Upper lobe of left lung (tissue), 6 donors: Measurements from ENCODE around the gene OR10T2. TPM values are rescaled to one million over a fixed set of nuclear protein-coding genes. Genes with fewer than 3 reads are reported as not detected.
"Not testable (repeated sequence)": the region's sequence is repeated elsewhere in the genome, so short reads cannot be mapped to it uniquely, and the experiment has no call there.

ENCODE experiments used
- ATAC-seq, 2 donors: fragments of 200-7000 bp; cut with Tn5 transposase; one replicate each; pipeline ENCODE4 v1.9.1; 2022; ENCODE audit warnings: mild to moderate bottlenecking in 2 of 2, moderate library complexity in 2 of 2; ENCODE audit not compliant: low FRiP score in 2 of 2
- DNase-seq, 2 donors: peaks; one replicate each; pipeline ENCODE4 v3.0.0-alpha.2; 2019 to 2020
- H3K27ac ChIP-seq, 4 donors: fragments of 200-600 bp; sonication (generic); one replicate each; pipeline ENCODE4 v1.5.1; 2016 to 2019
- H3K27me3 ChIP-seq, 4 donors: fragments of 200-600 bp; sonication (generic); one replicate each; pipeline ENCODE4 v1.5.1; 2017 to 2019
- H3K36me3 ChIP-seq, 4 donors: fragments of 200-600 bp; sonication (generic); one replicate each; pipeline ENCODE4 v1.5.1; 2016 to 2019
- H3K4me1 ChIP-seq, 4 donors: fragments of 200-600 bp; sonication (generic); one replicate each; pipeline ENCODE4 v1.5.1; 2018 to 2019
- H3K4me3 ChIP-seq, 4 donors: fragments of 200-600 bp; sonication (generic); one replicate each; pipeline ENCODE4 v1.5.1; 2017 to 2019; ENCODE audit warnings: mild to moderate bottlenecking in 2 of 4, moderate library complexity in 1 of 4
- H3K9me3 ChIP-seq, 4 donors: fragments of 200-600 bp; sonication (generic); one replicate each; pipeline ENCODE4 v1.5.1; 2018 to 2019
- CTCF ChIP-seq, 6 experiments: fragments of 450-650 bp in 4 of 6; fragments of 200-600 bp in 2 of 6; sonication (generic) in 2 of 6; IDR thresholded peaks; one replicate each; pipeline ENCODE4 v1.5.1; 2016 to 2019; ENCODE audit warnings: antibody characterized with exemption in 6 of 6
- EP300 ChIP-seq, 4 donors: sonication (generic); formaldehyde crosslinking; IDR thresholded peaks; one replicate each; pipeline ENCODE4 v1.5.1; 2017; ENCODE audit warnings: antibody characterized with exemption in 4 of 4, control low read depth in 2 of 4
- POLR2A ChIP-seq, 4 donors: fragments of 450-650 bp; IDR thresholded peaks; one replicate each; pipeline ENCODE4 v1.5.1; 2016 to 2017; ENCODE audit warnings: antibody characterized with exemption in 4 of 4, mild to moderate bottlenecking in 2 of 4
- POLR2AphosphoS5 ChIP-seq, 2 donors: sonication (generic); formaldehyde crosslinking; IDR thresholded peaks; one replicate each; pipeline ENCODE4 v1.5.1; 2017; ENCODE audit warnings: antibody characterized with exemption in 2 of 2
- WGBS, 2 donors: methylation state at CpG; one replicate each; pipeline ENCODE4 v1.1.5; 2017 to 2018; 5-methylcytosine and 5-hydroxymethylcytosine counted together
- total RNA-seq, 6 donors: library from RNA; depleted of rRNA in 4 of 6; stranded (reverse); fragments of >200 nt in 4 of 6; gene quantifications; one replicate each; pipeline versions ENCODE4 v1.1.0 to v1.2.1, GENCODE V29; 2016 to 2021
- donor health status: DM: no; HTN: no; CAD: no; lungs with moderate emphysema.
- donor health status: DM: no; HTN: yes; CAD: no; lungs with severe emphysema.

OR10T2 gene
- total RNA-seq, 6 donors from 2014 or later: not detected

- TF ChIP-seq EP300 (IDR thresholded peaks at IDR 0.05) (no peak), POLR2AphosphoS5 (IDR thresholded peaks at IDR 0.05) (no peak), CTCF (IDR thresholded peaks at IDR 0.05) (no peak), POLR2A (IDR thresholded peaks at IDR 0.05) (no peak)
- ATAC-seq (no peak), DNase-seq (no peak)
- H3K9me3 ChIP-seq: peaks cover 0 to 26% (median 2%) of the 10 kb centered on the region in 4 donors
- H3K4me3 ChIP-seq: no peak overlapping the region
- no peaks in the 10 kb centered on the region for H3K4me1 ChIP-seq
- 55 to 61% methylated on average over 1 of the region's 1 CpG for WGBS, 2 donors
- no peaks in the 10 kb centered on the region for H3K27me3 ChIP-seq
- no peak overlapping the region for H3K27ac ChIP-seq
- H3K36me3 ChIP-seq: no peaks in the 10 kb centered on the region
Measured at GRCh38 chr1:158374860-158375259, 24.4 kb downstream of the OR10T2 start.

GRCh38 chr1:158374101-158374500 is 25.2 kb downstream of the OR10T2 start:
- WGBS, 2 donors: 94 to 100% methylated on average over 1 to 25 of the region's 25 CpGs
- H3K36me3 ChIP-seq, H3K27ac ChIP-seq, H3K4me3 ChIP-seq, ATAC-seq, H3K4me1 ChIP-seq, H3K27me3 ChIP-seq: not testable (repeated sequence)
- DNase-seq: peak in 1 of 2 donors; percentile 62
- peaks cover 0 to 26% (median 2%) of the 10 kb centered on the region in 4 donors for H3K9me3 ChIP-seq

- TF ChIP-seq POLR2AphosphoS5 (IDR thresholded peaks at IDR 0.05): no peak
- TF ChIP-seq POLR2A (IDR thresholded peaks at IDR 0.05): no peak
- TF ChIP-seq EP300 (IDR thresholded peaks at IDR 0.05): no peak
- TF ChIP-seq CTCF (IDR thresholded peaks at IDR 0.05): no peak
- Histone ChIP-seq H3K9me3 (peaks cover 0 to 26% (median 2%) of the 10 kb centered on the region in 4 donors), H3K4me3 (no peak overlapping the region), H3K27ac (no peak overlapping the region), H3K4me1 (no peaks in the 10 kb centered on the region), H3K36me3 (no peaks in the 10 kb centered on the region), H3K27me3 (no peaks in the 10 kb centered on the region)
- DNase-seq: no peak
- no peak for ATAC-seq
- WGBS, 2 donors: 74 to 78% methylated on average over 4 to 6 of the region's 6 CpGs
Measured at GRCh38 chr1:158371188-158371953, 27.9 kb downstream of the OR10T2 start.

DNA sequence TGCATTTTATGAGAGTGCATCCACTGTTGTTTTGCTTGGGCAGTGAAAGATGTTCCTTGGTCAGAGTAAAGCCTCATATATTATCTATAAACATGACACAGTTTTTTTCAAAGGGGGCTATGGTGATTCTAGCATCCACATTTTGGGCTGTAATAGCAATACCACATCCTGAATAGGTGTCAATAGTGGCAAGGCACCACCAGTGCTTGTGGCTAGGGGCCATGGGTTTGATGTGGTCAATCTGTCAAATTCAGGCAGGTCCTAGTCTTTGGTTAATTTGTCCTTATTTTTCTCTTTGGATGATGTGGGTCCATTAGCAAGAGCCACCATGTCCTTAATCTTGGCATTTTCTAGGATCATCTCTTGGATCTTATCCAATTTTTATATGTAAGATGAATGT is 32.5 kb downstream of the OR10T2 start:
- peaks cover 0 to 9% (median 2%) of the 10 kb centered on the region in 4 donors for H3K9me3 ChIP-seq
- no peaks in the 10 kb centered on the region for H3K27me3 ChIP-seq
- no peak overlapping the region for H3K4me3 ChIP-seq
- H3K36me3 ChIP-seq: no peaks in the 10 kb centered on the region
- no peak overlapping the region for H3K27ac ChIP-seq
- H3K4me1 ChIP-seq: no peaks in the 10 kb centered on the region
- DNase-seq: no peak
- TF ChIP-seq CTCF (IDR thresholded peaks at IDR 0.05) (no peak), POLR2A (IDR thresholded peaks at IDR 0.05) (no peak), EP300 (IDR thresholded peaks at IDR 0.05) (no peak), POLR2AphosphoS5 (IDR thresholded peaks at IDR 0.05) (no peak)
- no peak for ATAC-seq

DNA sequence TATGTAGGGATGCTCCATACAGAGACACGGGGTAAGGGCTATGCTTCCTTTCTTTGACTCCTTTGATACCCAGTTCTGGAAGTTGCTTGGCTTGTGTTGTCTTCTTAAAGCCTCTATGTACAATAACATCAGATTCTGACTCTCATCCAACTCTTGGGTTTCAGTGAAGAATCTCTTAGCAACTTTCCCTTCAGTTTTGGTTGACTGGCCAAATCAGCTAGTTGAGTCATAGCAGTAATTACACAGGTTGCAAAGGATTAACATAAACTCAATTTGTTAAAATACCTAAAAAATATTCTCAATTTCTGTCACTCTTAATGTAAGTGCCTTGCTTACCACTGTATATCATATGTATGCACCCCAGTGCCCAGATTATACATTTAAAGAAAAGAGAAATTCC is 36.3 kb downstream of the OR10T2 start:
- no peak for ATAC-seq
- WGBS, 2 donors: 78 to 83% methylated on average over 1 of the region's 1 CpG

More for the DNA sequence above, 36.3 kb downstream of the OR10T2 start:
- Histone ChIP-seq H3K4me1 (no peaks in the 10 kb centered on the region), H3K27ac (no peak overlapping the region), H3K4me3 (no peak overlapping the region), H3K9me3 (no peaks in the 10 kb centered on the region), H3K36me3 (no peaks in the 10 kb centered on the region), H3K27me3 (no peaks in the 10 kb centered on the region)
- no peak for DNase-seq
- TF ChIP-seq EP300 (IDR thresholded peaks at IDR 0.05): no peak
- no peak for TF ChIP-seq POLR2A (IDR thresholded peaks at IDR 0.05)
- no peak for TF ChIP-seq POLR2AphosphoS5 (IDR thresholded peaks at IDR 0.05)
- no peak for TF ChIP-seq CTCF (IDR thresholded peaks at IDR 0.05)
